ENCODE data around the gene EPHB1.

GRCh38 chr3:134993011-134993410, 198.0 kb downstream of the EPHB1 start:
- no peak for TF ChIP-seq SP1 (IDR thresholded peaks at IDR 0.05)
- no peak for TF ChIP-seq SP1 (CRISPR knock-in tag; IDR thresholded peaks at IDR 0.05)
- no peak for TF ChIP-seq BHLHE40 (IDR thresholded peaks at IDR 0.05; ENCODE audit: low read length)
- TF ChIP-seq GPN1 (CRISPR knock-in tag; IDR thresholded peaks at IDR 0.05; ENCODE audit: borderline replicate concordance): no peak
- no peak for TF ChIP-seq ESRRA (CRISPR knock-in tag; IDR thresholded peaks at IDR 0.05; ENCODE audit: low read depth)
- no peak for TF ChIP-seq CTCF (CRISPR knock-in tag; IDR thresholded peaks at IDR 0.05)
- TF ChIP-seq ZMYM3 (CRISPR knock-in tag; IDR thresholded peaks at IDR 0.05): no peak
- TF ChIP-seq ZNF281 (CRISPR knock-in tag; IDR thresholded peaks at IDR 0.05; ENCODE audit: borderline replicate concordance): no peak
